ENCODE results near the gene GPX6.

Gene GPX6

DNA sequence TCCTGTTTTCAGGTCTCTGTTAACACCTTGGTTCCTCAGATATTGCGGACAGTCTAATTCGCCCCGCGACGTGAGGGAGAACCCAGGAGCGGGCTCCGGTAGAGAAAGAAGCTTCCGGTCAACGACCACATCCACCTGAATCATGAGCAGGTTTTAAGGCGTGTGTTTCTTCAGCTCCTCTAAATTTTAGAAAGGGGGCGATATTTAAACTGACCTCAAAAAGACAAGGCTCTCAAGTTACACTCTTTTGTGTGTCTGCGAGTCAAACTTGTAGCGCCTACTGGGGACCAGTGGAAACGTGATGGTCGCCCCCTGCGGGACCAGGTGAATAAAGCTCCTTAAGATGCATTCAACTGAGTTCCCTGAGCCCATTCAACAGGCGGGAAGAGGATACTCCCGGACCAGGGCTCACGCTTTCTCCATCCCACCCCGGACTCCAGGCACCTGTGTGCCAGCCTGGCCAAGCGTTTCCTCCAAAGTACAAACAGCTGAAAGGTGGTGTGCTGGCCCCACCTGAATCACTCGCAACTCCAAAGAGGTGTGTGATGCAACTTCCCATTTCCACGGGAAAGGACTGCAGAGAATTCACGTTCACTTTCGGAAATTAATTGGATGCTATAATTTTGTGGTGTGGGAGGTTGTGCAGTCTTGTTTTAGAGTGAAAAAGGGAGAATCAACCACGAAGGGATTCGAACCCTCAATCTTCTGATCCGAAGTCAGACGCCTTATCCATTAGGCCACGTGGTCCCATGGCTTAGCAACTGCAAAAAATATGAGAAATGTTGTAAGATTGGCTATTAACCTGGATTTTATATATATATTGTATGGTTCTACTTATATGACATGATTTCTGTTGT, 27.1 kb upstream of the GPX6 start:
- H3K4me1 ChIP-seq (ENCODE audit: control insufficient read depth, insufficient read depth, low read length), result no peaks in the 10 kb centered on the region
- H3K27ac ChIP-seq (ENCODE audit: low read depth, low read length), result 0 out of 2 replicates have a peak overlapping the region, but pooled peaks have one; percentile 2
- peak overlapping the region; percentile 73 for H3K9ac ChIP-seq (ENCODE audit: low read length)
- H3K27me3 ChIP-seq (ENCODE audit: control insufficient read depth, insufficient read depth, low read length), result no peaks in the 10 kb centered on the region
- H3K36me3 ChIP-seq (ENCODE audit: control insufficient read depth, insufficient read depth, low read length), result no peaks in the 10 kb centered on the region
- H3K4me3 ChIP-seq (ENCODE audit: low read depth, low read length), result peak overlapping the region; percentile 69
- H3K9me3 ChIP-seq (ENCODE audit: control insufficient read depth, insufficient read depth, low read depth, low read length), result no peaks in the 10 kb centered on the region

DNA sequence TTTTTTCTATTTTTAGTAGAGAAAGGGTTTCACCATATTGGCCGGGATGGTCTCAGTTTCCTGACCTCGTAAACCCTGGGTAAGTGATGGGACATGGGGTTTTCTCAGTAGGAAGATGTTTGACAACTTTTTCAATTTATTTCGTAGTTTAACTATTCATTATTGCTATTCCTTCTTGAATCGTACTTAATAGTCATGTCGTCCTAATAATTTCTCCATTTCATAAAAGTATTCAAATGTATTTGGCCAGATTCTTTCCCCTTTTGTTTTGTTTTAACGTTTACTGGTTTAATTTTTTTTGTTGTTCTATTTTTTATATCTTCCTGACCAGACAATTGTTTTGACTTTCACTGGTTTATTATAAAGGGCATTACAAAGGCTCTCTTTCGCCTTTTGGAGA, 26.4 kb upstream of the GPX6 start:
- H3K27ac ChIP-seq (ENCODE audit: low read depth, low read length), result 0 out of 2 replicates have a peak overlapping the region, but pooled peaks have one; percentile 2
- H3K9ac ChIP-seq (ENCODE audit: low read length), result peak overlapping the region; percentile 59
- H3K4me1 ChIP-seq (ENCODE audit: control insufficient read depth, insufficient read depth, low read length), result no peaks in the 10 kb centered on the region
- H3K4me3 ChIP-seq (ENCODE audit: low read depth, low read length), result peak overlapping the region; percentile 69
- no peaks in the 10 kb centered on the region for H3K36me3 ChIP-seq (ENCODE audit: control insufficient read depth, insufficient read depth, low read length)
- no peaks in the 10 kb centered on the region for H3K9me3 ChIP-seq (ENCODE audit: control insufficient read depth, insufficient read depth, low read depth, low read length)
- H3K27me3 ChIP-seq (ENCODE audit: control insufficient read depth, insufficient read depth, low read length), result no peaks in the 10 kb centered on the region

DNA sequence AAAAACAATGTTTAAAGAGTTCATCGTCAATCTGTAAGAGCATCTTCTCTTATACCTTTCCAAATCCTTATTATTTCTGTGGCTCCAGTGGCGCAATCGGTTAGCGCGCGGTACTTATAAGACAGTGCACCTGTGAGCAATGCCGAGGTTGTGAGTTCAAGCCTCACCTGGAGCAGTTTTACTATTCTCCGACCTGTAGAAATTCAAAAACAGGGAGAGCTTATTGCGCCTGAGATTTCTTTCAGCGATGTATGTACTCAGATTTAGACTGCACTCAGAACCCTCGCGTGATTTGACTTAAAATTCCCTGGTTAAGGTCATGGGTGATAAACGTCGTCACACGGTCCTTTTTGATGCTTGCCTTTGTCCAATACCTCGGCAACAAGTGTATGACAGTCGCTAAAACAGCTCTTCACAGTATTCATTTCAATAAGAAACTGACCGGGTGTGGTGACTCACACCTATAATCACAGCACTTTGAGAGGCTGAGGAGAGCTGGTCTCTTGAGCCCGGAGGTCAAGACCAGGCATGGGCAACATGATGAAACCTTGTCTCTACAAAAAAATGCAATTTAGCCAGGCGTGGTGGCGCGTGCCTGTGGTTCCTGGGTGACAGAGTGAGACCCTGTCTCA, 22.0 kb upstream of the GPX6 start:
- H3K27me3 ChIP-seq (ENCODE audit: control insufficient read depth, insufficient read depth, low read length), result no peaks in the 10 kb centered on the region
- H3K4me3 ChIP-seq (ENCODE audit: low read depth, low read length), result peak overlapping the region; percentile 80
- H3K9ac ChIP-seq (ENCODE audit: low read length), result peak overlapping the region; percentile 71
- no peaks in the 10 kb centered on the region for H3K36me3 ChIP-seq (ENCODE audit: control insufficient read depth, insufficient read depth, low read length)
- no peaks in the 10 kb centered on the region for H3K9me3 ChIP-seq (ENCODE audit: control insufficient read depth, insufficient read depth, low read depth, low read length)
- no peak overlapping the region for H3K27ac ChIP-seq (ENCODE audit: low read depth, low read length)
- peaks cover 5% of the 10 kb centered on the region; the same call in 1 of the 2 replicates for H3K4me1 ChIP-seq (ENCODE audit: control insufficient read depth, insufficient read depth, low read length)

DNA sequence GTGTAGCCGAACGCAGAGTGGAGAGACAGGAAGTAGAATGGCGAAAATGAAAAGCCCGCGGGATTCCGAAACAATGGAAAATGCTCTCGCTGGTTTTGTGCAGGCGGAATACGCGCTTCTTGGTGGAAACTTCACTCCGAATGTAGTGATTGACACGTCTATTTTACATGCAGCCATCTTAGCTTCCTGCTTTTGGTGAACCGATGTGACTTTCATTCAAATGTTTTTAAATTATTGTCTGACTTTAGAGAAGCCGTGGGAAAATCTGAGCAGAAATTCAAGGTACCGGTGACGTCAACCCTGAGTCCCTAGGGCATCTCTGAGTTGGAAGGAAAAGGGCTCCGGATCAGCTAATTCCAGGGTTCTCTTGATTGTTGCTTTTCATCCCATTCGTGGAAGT, 21.5 kb upstream of the GPX6 start:
- no peaks in the 10 kb centered on the region for H3K27me3 ChIP-seq (ENCODE audit: control insufficient read depth, insufficient read depth, low read length)
- H3K4me3 ChIP-seq (ENCODE audit: low read depth, low read length), result peak overlapping the region; percentile 80
- no peaks in the 10 kb centered on the region for H3K36me3 ChIP-seq (ENCODE audit: control insufficient read depth, insufficient read depth, low read length)
- H3K27ac ChIP-seq (ENCODE audit: low read depth, low read length), result 0 out of 2 replicates have a peak overlapping the region, but pooled peaks have one; percentile 12
- H3K4me1 ChIP-seq (ENCODE audit: control insufficient read depth, insufficient read depth, low read length), result peaks cover 5% of the 10 kb centered on the region
- H3K9me3 ChIP-seq (ENCODE audit: control insufficient read depth, insufficient read depth, low read depth, low read length), result no peaks in the 10 kb centered on the region
- H3K9ac ChIP-seq (ENCODE audit: low read length), result peak overlapping the region; percentile 71

DNA sequence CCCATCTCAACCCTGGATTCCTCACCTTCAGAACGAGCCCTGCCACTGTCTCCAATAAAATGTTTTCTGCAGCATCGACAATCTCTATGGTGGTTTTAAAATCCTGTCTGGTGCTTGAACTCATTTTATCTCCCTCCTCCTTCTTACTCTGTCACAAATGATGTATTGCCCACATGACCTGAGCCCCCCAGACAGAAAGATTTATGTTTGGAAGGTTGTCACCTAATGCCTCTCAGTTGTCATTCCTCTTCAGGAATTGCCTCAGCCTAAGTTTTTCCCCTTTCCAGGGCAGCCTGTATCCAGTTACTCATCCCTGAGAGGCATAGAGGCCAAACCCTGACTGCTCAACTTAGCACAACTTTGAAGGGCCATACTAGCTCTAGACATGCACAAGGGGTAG, 19.3 kb upstream of the GPX6 start:
- no peaks in the 10 kb centered on the region for H3K27me3 ChIP-seq (ENCODE audit: control insufficient read depth, insufficient read depth, low read length)
- no peaks in the 10 kb centered on the region for H3K36me3 ChIP-seq (ENCODE audit: control insufficient read depth, insufficient read depth, low read length)
- H3K4me3 ChIP-seq (ENCODE audit: low read depth, low read length), result no peak overlapping the region
- no peak overlapping the region for H3K9ac ChIP-seq (ENCODE audit: low read length)
- H3K9me3 ChIP-seq (ENCODE audit: control insufficient read depth, insufficient read depth, low read depth, low read length), result no peaks in the 10 kb centered on the region
- peaks cover 18% of the 10 kb centered on the region for H3K4me1 ChIP-seq (ENCODE audit: control insufficient read depth, insufficient read depth, low read length)
- no peak overlapping the region for H3K27ac ChIP-seq (ENCODE audit: low read depth, low read length)

DNA sequence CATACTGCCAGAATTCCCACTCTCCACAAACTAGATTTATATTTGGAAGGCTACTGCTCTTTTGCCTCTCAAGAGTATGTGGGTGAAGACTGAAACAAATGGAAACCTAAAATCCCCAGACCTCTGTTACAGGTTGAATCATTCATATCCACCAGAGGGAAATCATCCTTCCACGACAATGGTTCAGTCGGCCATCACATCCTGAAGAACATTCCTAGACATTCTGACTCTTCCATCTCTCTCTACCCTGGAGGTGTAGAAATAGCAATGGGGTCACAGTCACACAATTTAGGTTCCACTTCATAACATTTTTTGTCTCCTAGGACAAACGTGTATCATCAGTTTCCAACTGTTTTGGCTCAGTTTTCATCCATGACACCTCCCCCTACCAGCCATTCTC, 18.7 kb upstream of the GPX6 start:
- no peaks in the 10 kb centered on the region for H3K36me3 ChIP-seq (ENCODE audit: control insufficient read depth, insufficient read depth, low read length)
- no peak overlapping the region for H3K27ac ChIP-seq (ENCODE audit: low read depth, low read length)
- no peaks in the 10 kb centered on the region for H3K27me3 ChIP-seq (ENCODE audit: control insufficient read depth, insufficient read depth, low read length)
- H3K4me3 ChIP-seq (ENCODE audit: low read depth, low read length), result no peak overlapping the region
- no peak overlapping the region for H3K9ac ChIP-seq (ENCODE audit: low read length)
- no peaks in the 10 kb centered on the region for H3K9me3 ChIP-seq (ENCODE audit: control insufficient read depth, insufficient read depth, low read depth, low read length)
- H3K4me1 ChIP-seq (ENCODE audit: control insufficient read depth, insufficient read depth, low read length), result peaks cover 18% of the 10 kb centered on the region

DNA sequence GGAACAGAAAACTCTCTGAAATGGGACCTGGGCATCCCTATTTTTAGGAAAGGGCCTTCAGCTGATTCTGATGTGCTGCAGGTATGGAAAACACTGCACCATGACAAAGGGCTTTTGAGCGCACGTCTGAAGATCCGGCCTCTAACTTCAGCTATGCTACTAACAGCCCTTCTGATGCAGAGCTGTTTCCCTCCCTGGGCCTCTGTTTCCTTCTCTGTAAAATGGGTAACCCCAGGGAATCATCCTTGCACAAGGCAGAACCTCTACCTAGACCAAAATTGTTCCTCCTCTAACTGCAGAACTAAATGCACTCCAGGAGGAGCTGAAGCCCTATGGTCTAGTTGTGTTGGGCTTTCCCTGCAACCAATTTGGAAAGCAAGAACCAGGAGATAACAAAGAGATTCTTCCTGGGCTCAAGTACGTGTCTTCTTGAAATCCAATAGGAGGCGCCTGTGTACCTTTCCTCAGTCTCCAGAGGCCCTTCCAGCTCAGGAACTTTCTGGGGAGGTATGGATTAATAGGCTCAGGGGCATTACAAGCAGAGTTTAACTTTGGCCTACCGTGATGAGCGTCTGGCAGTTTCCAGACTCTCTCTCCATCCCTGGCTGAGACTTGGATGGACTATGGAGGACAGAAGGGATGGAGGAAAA, 16.0 kb upstream of the GPX6 start:
- Histone ChIP-seq H3K36me3 (ENCODE audit: control insufficient read depth, insufficient read depth, low read length) (no peaks in the 10 kb centered on the region), H3K4me1 (ENCODE audit: control insufficient read depth, insufficient read depth, low read length) (peaks cover 18% of the 10 kb centered on the region), H3K27me3 (ENCODE audit: control insufficient read depth, insufficient read depth, low read length) (no peaks in the 10 kb centered on the region), H3K9ac (ENCODE audit: low read length) (no peak overlapping the region), H3K9me3 (ENCODE audit: control insufficient read depth, insufficient read depth, low read depth, low read length) (no peaks in the 10 kb centered on the region), H3K4me3 (ENCODE audit: low read depth, low read length) (no peak overlapping the region), H3K27ac (ENCODE audit: low read depth, low read length) (no peak overlapping the region)

DNA sequence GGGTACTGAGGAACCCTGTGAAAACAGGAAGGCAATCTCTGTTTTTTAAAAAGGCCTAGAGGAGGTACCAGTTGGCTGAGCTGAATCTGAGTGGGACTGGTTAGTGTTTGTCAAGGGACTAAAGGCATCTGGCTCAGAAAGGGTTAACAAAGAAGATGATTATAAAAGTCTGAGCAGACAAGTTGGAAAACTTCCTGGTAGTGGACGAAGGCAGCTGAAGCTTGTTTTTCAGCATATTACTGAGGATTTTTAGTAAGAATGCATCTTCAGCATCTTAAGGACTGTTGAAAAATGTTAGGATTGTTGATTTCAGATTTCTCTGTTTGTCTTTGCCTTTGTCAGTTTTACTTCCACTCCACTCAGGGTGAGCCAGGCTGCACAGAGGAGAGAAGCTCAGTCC, 15.2 kb upstream of the GPX6 start:
- Histone ChIP-seq H3K4me3 (ENCODE audit: low read depth, low read length) (no peak overlapping the region), H3K27me3 (ENCODE audit: control insufficient read depth, insufficient read depth, low read length) (no peaks in the 10 kb centered on the region; the same call in 1 of the 2 replicates), H3K9me3 (ENCODE audit: control insufficient read depth, insufficient read depth, low read depth, low read length) (no peaks in the 10 kb centered on the region), H3K4me1 (ENCODE audit: control insufficient read depth, insufficient read depth, low read length) (peaks cover 20% of the 10 kb centered on the region), H3K27ac (ENCODE audit: low read depth, low read length) (no peak overlapping the region), H3K9ac (ENCODE audit: low read length) (no peak overlapping the region), H3K36me3 (ENCODE audit: control insufficient read depth, insufficient read depth, low read length) (no peaks in the 10 kb centered on the region)

DNA sequence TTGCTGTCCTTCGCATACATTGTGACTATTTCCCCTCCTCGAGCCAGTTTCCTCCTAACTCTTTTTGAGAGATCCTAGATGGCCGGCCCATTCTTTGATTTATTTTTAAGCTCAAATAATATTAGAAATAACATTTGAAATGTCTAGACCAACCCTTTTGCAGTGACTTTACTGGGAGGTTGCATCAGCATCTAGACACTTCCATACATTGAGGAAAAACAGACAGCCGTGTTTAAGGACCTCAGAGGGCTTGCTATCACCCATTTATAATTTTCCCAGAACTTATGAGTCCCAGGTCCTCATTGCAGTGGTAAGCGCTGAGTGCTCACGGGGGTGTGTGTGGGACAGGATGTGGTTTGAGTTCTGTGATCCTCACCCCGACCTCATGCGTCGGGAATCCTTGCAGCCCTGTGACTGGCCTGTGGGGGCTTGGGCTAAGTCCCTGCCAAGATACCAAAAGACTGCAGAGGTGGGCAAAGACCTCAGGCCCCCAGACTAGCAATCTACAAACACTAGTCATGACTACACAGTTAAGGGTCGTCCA, 10.0 kb upstream of the GPX6 start, which contains the start of gene GPX5:
Gene GPX5 (plus strand): TSS at position 386 of the 544 bp plus-strand sequence. CDS start 133 bp downstream, at position 519.
- Histone ChIP-seq H3K9ac (ENCODE audit: low read length) (no peak within 1 kb of the TSS), H3K36me3 (ENCODE audit: control insufficient read depth, insufficient read depth, low read length) (no peaks in the 10 kb centered on the region), H3K9me3 (ENCODE audit: control insufficient read depth, insufficient read depth, low read depth, low read length) (no peaks in the 10 kb centered on the region), H3K4me1 (ENCODE audit: control insufficient read depth, insufficient read depth, low read length) (peaks cover 10% of the 10 kb centered on the region; the same call in 1 of the 2 replicates), H3K27ac (ENCODE audit: low read depth, low read length) (no peak within 1 kb of the TSS), H3K27me3 (ENCODE audit: control insufficient read depth, insufficient read depth, low read length) (no peaks in the 10 kb centered on the region; the same call in 1 of the 2 replicates), H3K4me3 (ENCODE audit: low read depth, low read length) (no peak within 1 kb of the TSS)

DNA sequence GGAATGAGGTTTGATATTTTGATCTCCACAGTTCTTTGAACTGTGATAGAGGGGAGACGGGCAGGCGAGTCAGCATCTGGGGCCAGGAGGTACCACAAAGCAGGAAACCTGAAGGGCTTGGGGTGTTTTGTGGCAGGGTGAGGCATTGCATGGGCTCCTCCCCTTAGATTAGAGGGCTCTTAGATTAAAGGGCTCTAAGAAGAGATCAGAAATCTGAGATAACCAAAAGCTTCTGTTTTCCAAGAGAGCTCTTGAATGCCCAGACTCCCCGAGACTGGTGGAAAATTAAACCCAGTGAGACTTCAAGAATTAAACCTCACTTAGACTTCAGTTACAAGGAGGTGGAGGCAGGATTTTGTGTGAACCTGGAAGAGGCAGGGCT, 7.6 kb upstream of the GPX6 start:
- peaks cover 9% of the 10 kb centered on the region; the same call in 1 of the 2 replicates for H3K4me1 ChIP-seq (ENCODE audit: control insufficient read depth, insufficient read depth, low read length)
- H3K27ac ChIP-seq (ENCODE audit: low read depth, low read length), result no peak overlapping the region
- H3K9ac ChIP-seq (ENCODE audit: low read length), result no peak overlapping the region
- no peaks in the 10 kb centered on the region for H3K9me3 ChIP-seq (ENCODE audit: control insufficient read depth, insufficient read depth, low read depth, low read length)
- H3K36me3 ChIP-seq (ENCODE audit: control insufficient read depth, insufficient read depth, low read length), result no peaks in the 10 kb centered on the region
- no peaks in the 10 kb centered on the region; the same call in 1 of the 2 replicates for H3K27me3 ChIP-seq (ENCODE audit: control insufficient read depth, insufficient read depth, low read length)
- H3K4me3 ChIP-seq (ENCODE audit: low read depth, low read length), result no peak overlapping the region
